IMR-90 (cell line): ENCODE results near the gene SAMD10. TPM values are rescaled to one million over a fixed set of nuclear protein-coding genes. Genes with fewer than 3 reads are reported as not detected.

Source experiments
- ATAC-seq: fragments of 200-7000 bp; cut with Tn5 transposase; 2 replicates; pipeline ENCODE4 v1.9.1; 2020; ENCODE audit warnings: low read depth, mild to moderate bottlenecking, moderate library complexity
- BruUV-seq: library from RNA; stranded (reverse); fragments of 400-500 nt; replicated peaks from 2 replicates; lab custom pipeline; 2021; lab: Mats Ljungman, UMichigan
- CTCF ChIA-PET: fragments of 300-600 bp; formaldehyde crosslinking; extraction: SDS; loops from one replicate; lab custom pipeline; 2021; ENCODE audit warnings: antibody characterized with exemption; lab: Yijun Ruan, JAX
- POLR2A ChIA-PET: fragments of 300-600 bp; sonication (Branson Sonifier 250); formaldehyde crosslinking; loops from one replicate; lab custom pipeline; 2022; ENCODE audit warnings: antibody characterized with exemption; ENCODE audit not compliant: unreplicated experiment; lab: Charles Lee
- DNase-seq: peaks from one replicate; pipeline ENCODE4 v3.0.0; 2013
- H2AFZ ChIP-seq: replicated peaks from 2 replicates; pipeline ENCODE3; 2013; ENCODE audit warnings: low read length, mild to moderate bottlenecking; ENCODE audit not compliant: poor library complexity
- H2AK5ac ChIP-seq: 2 replicates; pipeline ENCODE4 v1.6.1; 2013; ENCODE audit warnings: low read depth, low read length, inconsistent platforms
- H2AK9ac ChIP-seq: replicated peaks from 2 replicates; pipeline ENCODE3; 2013; ENCODE audit warnings: mild to moderate bottlenecking, low read depth, low read length, moderate library complexity; ENCODE audit not compliant: poor library complexity
- H2BK120ac ChIP-seq: 2 replicates; pipeline ENCODE4 v1.6.1; 2013; ENCODE audit warnings: low read depth, low read length, inconsistent platforms
- H2BK15ac ChIP-seq: 3 replicates; pipeline ENCODE4 v1.6.1; 2013; ENCODE audit warnings: low read depth, low read length, inconsistent platforms
- H2BK20ac ChIP-seq: 2 replicates; pipeline ENCODE4 v1.6.1; 2013; ENCODE audit warnings: low read depth, mild to moderate bottlenecking, inconsistent platforms, low read length, moderate library complexity
- H2BK5ac ChIP-seq: 2 replicates; pipeline ENCODE4 v1.6.1; 2013; ENCODE audit warnings: mild to moderate bottlenecking, low read depth, low read length, inconsistent platforms; ENCODE audit not compliant: poor library complexity, severe bottlenecking
- H3K14ac ChIP-seq: replicated peaks from 2 replicates; pipeline ENCODE4 v1.6.1; 2013; ENCODE audit warnings: low read depth, low read length, inconsistent platforms
- H3K18ac ChIP-seq: 2 replicates; pipeline ENCODE4 v1.6.1; 2013; ENCODE audit warnings: low read depth, low read length, control low read depth
- H3K23ac ChIP-seq: 2 replicates; pipeline ENCODE4 v1.6.1; 2013; ENCODE audit warnings: low read depth, low read length, inconsistent platforms
- H3K27ac ChIP-seq: 2 replicates; pipeline ENCODE4 v1.5.1; 2013; ENCODE audit warnings: mild to moderate bottlenecking, control low read depth, low read length; ENCODE audit not compliant: insufficient read depth
- H3K27me3 ChIP-seq: 2 replicates; pipeline ENCODE4 v1.6.1; 2013; ENCODE audit warnings: low read length; ENCODE audit not compliant: control insufficient read depth, insufficient read depth
- H3K36me3 ChIP-seq: 2 replicates; pipeline ENCODE4 v1.6.1; 2013; ENCODE audit warnings: low read length, mixed read lengths; ENCODE audit not compliant: control insufficient read depth, insufficient read depth
- H3K4ac ChIP-seq: 2 replicates; pipeline ENCODE4 v1.6.1; 2013; ENCODE audit warnings: low read depth, low read length, inconsistent platforms
- H3K4me1 ChIP-seq: 2 replicates; pipeline ENCODE4 v1.6.1; 2013; ENCODE audit warnings: low read length, mixed read lengths; ENCODE audit not compliant: control insufficient read depth, insufficient read depth
- H3K4me2 ChIP-seq: 2 replicates; pipeline ENCODE4 v1.6.1; 2013; ENCODE audit warnings: low read depth, mild to moderate bottlenecking, control low read depth, low read length, moderate library complexity
- H3K4me3 ChIP-seq: 2 replicates; pipeline ENCODE4 v1.5.1; 2013; ENCODE audit warnings: low read depth, mild to moderate bottlenecking, control low read depth, low read length, moderate library complexity; ENCODE audit not compliant: insufficient read depth
- H3K56ac ChIP-seq: 2 replicates; pipeline ENCODE4 v1.6.1; 2013; ENCODE audit warnings: low read length, inconsistent platforms; ENCODE audit not compliant: insufficient read depth; ENCODE audit errors: extremely low read depth
- H3K79me1 ChIP-seq, 2 experiments: 2 replicates each; pipeline ENCODE4 v1.6.1; 2013; ENCODE audit warnings: low read length in 2 of 2, inconsistent platforms in 1 of 2, low read depth in 1 of 2
- H3K9ac ChIP-seq: 2 replicates; pipeline ENCODE4 v1.6.1; 2013; ENCODE audit warnings: low read depth, low read length, control low read depth
- H3K9me1 ChIP-seq: 2 replicates; pipeline ENCODE4 v1.6.1; 2013; ENCODE audit warnings: low read length, inconsistent platforms; ENCODE audit not compliant: insufficient read depth
- H3K9me3 ChIP-seq: 2 replicates; pipeline ENCODE4 v1.6.1; 2013; ENCODE audit warnings: low read length; ENCODE audit not compliant: control insufficient read depth, insufficient read depth
- H4K20me1 ChIP-seq: 2 replicates; pipeline ENCODE4 v1.6.1; 2013; ENCODE audit warnings: low read length, inconsistent platforms; ENCODE audit not compliant: insufficient read depth
- H4K5ac ChIP-seq: 2 replicates; pipeline ENCODE4 v1.6.1; 2013; ENCODE audit warnings: mild to moderate bottlenecking, low read depth, low read length, control low read depth
- H4K8ac ChIP-seq, 2 experiments: 2 replicates each; pipeline ENCODE4 v1.6.1; 2013; ENCODE audit warnings: low read depth in 2 of 2, low read length in 2 of 2, control low read depth in 1 of 2, inconsistent platforms in 1 of 2
- H4K91ac ChIP-seq: 2 replicates; pipeline ENCODE4 v1.6.1; 2013; ENCODE audit warnings: low read depth, low read length, inconsistent platforms; ENCODE audit not compliant: insufficient read depth
- BHLHE40 ChIP-seq: fragments of 150-350 bp; IDR thresholded peaks from 2 replicates; pipeline ENCODE4 v1.6.1; 2016; ENCODE audit warnings: mild to moderate bottlenecking, low read depth, low read length
- ELK1 ChIP-seq: fragments of 150-350 bp; IDR thresholded peaks from 2 replicates; pipeline ENCODE4 v1.6.1; 2016; ENCODE audit warnings: low read depth, mild to moderate bottlenecking, low read length, moderate library complexity, borderline replicate concordance
- FOS ChIP-seq: fragments of 150-350 bp; IDR thresholded peaks from 2 replicates; pipeline ENCODE4 v1.6.1; 2016; ENCODE audit warnings: low read depth, low read length
- MAZ ChIP-seq: IDR thresholded peaks from 2 replicates; pipeline ENCODE4 v1.6.1; 2012; ENCODE audit warnings: low read depth, mild to moderate bottlenecking, low read length, improper control_type of control experiment, moderate library complexity, borderline replicate concordance
- MXI1 ChIP-seq: IDR thresholded peaks from 2 replicates; pipeline ENCODE4 v1.6.1; 2012; ENCODE audit warnings: low read depth, mild to moderate bottlenecking, low read length, moderate library complexity, borderline replicate concordance
- RCOR1 ChIP-seq: IDR thresholded peaks from 2 replicates; pipeline ENCODE4 v1.6.1; 2012; ENCODE audit warnings: mild to moderate bottlenecking, low read length, improper control_type of control experiment; ENCODE audit not compliant: insufficient replicate concordance
- USF2 ChIP-seq: fragments of 150-350 bp; IDR thresholded peaks from 2 replicates; pipeline ENCODE4 v1.6.1; 2017; ENCODE audit warnings: mild to moderate bottlenecking, antibody characterized with exemption, low read length, low read depth
- WGBS, 2 experiments: methylation state at CpG; one replicate each; pipeline versions ENCODE4 v1.1.5 to v1.1.7; 2013; ENCODE audit warnings: missing lambda C conversion rate in 2 of 2; ENCODE audit not compliant: insufficient read length in 1 of 2; ENCODE audit errors: extremely low coverage in 2 of 2; 5-methylcytosine and 5-hydroxymethylcytosine counted together
- dilution Hi-C: fragments of 300-500 bp; cut with HindIII; formaldehyde crosslinking; loops from one replicate; pipeline ENCODE4 v1.14.3; 2018; ENCODE audit warnings: low sequenced_read_pairs; ENCODE audit not compliant: unreplicated experiment
- in situ Hi-C: fragments of 300-500 bp; cut with MboI; formaldehyde crosslinking; loops from 3 replicates; pipeline ENCODE4 v1.14.3; 2019; ENCODE audit warnings: low sequenced_read_pairs, inconsistent platforms, mixed read lengths
- intact Hi-C: fragments of 100-400 bp; cut with micrococcal nuclease; formaldehyde crosslinking; loops from 2 replicates; pipeline ENCODE4 v1.10.0; 2022
- polyA plus RNA-seq, 3 experiments: library from polyadenylated mRNA; depleted of rRNA; stranded (reverse); fragments of >200 nt; gene quantifications; 2 replicates each; pipeline ENCODE4 v1.2.3, GENCODE V29; 2012; ENCODE audit warnings: low replicate concordance in 1 of 3
- total RNA-seq: library from RNA; depleted of rRNA; stranded (reverse); fragments of >200 nt; gene quantifications from 2 replicates; pipeline ENCODE4 v1.2.3, GENCODE V29; 2012

The SAMD10 gene
- total and polyA plus RNA-seq, 2 of the 4 experiments (the other 2 are of a cell fraction), result 0.54 to 4.1 TPM

- H2AK9ac ChIP-seq, result peak overlapping the region; percentile 84
- intact Hi-C loops, result no loop called here
- ATAC-seq (peak; percentile 28), DNase-seq (peak; percentile 88)
- peak overlapping the region; percentile 33 for H3K4me2 ChIP-seq
- WGBS, 2 experiments, result 16% methylated on average over 5 of the region's 16 CpGs; no CpG with 5 or more reads in 1 of the 2 experiments
- H3K36me3 ChIP-seq, result peaks cover under 1% of the 10 kb centered on the region; the same call in 1 of the 2 replicates
- H2BK120ac ChIP-seq, result peak overlapping the region; percentile 35; the same call in 1 of the 2 replicates
- no peak overlapping the region for H3K56ac ChIP-seq
- no peak overlapping the region; the same call in 1 of the 2 replicates for H3K27ac ChIP-seq
- CTCF ChIA-PET, result no interaction called here
- BruUV-seq, result no TSS peak
- H3K18ac ChIP-seq, result no peak overlapping the region
- peaks cover 39% of the 10 kb centered on the region for H3K4me1 ChIP-seq
- no peaks in the 10 kb centered on the region for H3K27me3 ChIP-seq
- H2BK20ac ChIP-seq, result no peak overlapping the region; the same call in 1 of the 2 replicates
- H3K9ac ChIP-seq, result no peak overlapping the region
- peaks cover 12 to 24% of the 10 kb centered on the region in 2 experiments for H3K79me1 ChIP-seq
- dilution Hi-C loops, result no loop called here
- peak overlapping the region; percentile 81 for H2AK5ac ChIP-seq
- 0 out of 2 replicates have a peak overlapping the region, but pooled peaks have one; percentile 19 for H3K14ac ChIP-seq
- H2BK15ac ChIP-seq, result no peak overlapping the region
- no peak overlapping the region for H3K23ac ChIP-seq
- no peak overlapping the region for H3K4me3 ChIP-seq
- H2BK5ac ChIP-seq, result peak overlapping the region; percentile 21
- peak overlapping the region; percentile 54 for H4K91ac ChIP-seq
- H4K20me1 ChIP-seq, result 0 out of 2 replicates have a peak, but pooled peaks cover 3% of the 10 kb centered on the region
- H3K9me1 ChIP-seq, result peaks cover 22% of the 10 kb centered on the region
- in situ Hi-C loops, result loop anchor here (10.0 kb wide), 1 partner anchor 443 kb away; the partner anchor contains the start of gene PTK6
- TF ChIP-seq USF2 (0 out of 2 replicates have a peak, but pooled peaks have one; percentile 4), BHLHE40 (no peak), MXI1 (peak; percentile 89), ELK1 (no peak), RCOR1 (peak; percentile 48), FOS (peak; percentile 84), MAZ (peak; percentile 35; the same call in 1 of the 2 replicates)
- H2AFZ ChIP-seq, result peak overlapping the region; percentile 85
- H3K4ac ChIP-seq, result peak overlapping the region; percentile 49; the same call in 1 of the 2 replicates
- peak overlapping the region in 1 of 2 experiments; percentile 49; a peak in 2 of 4 replicates for H4K8ac ChIP-seq
- no peak overlapping the region for H4K5ac ChIP-seq
- no peaks in the 10 kb centered on the region for H3K9me3 ChIP-seq
- POLR2A ChIA-PET, result interaction anchor here (0.5 kb wide), 1 partner anchor 12 kb away, joined by 3 read pairs; no protein-coding TSS in a partner anchor
These were observed 1.6 kb downstream of the SAMD10 start for GRCh38 chr20:63977739-63978276.
